PC-3 (cell line): ENCODE measurements around the gene DMD. TPM values are rescaled to one million over a fixed set of nuclear protein-coding genes. Genes with fewer than 3 reads are reported as not detected.

ENCODE experiments used
- ATAC-seq: fragments of 200-7000 bp; cut with Tn5 transposase; 2 replicates; pipeline ENCODE4 v1.9.1; 2020; ENCODE audit warnings: mild to moderate bottlenecking, moderate library complexity
- BruUV-seq: library from RNA; stranded (reverse); fragments of 400-500 nt; replicated peaks from 2 replicates; lab custom pipeline; 2021; lab: Mats Ljungman, UMichigan
- CTCF ChIA-PET: fragments of 300-600 bp; sonication (Branson Sonifier 250); formaldehyde crosslinking; loops from one replicate; lab custom pipeline; 2022; ENCODE audit warnings: antibody characterized with exemption; lab: Charles Lee
- POLR2A ChIA-PET: fragments of 300-600 bp; sonication (Branson Sonifier 250); formaldehyde crosslinking; loops from one replicate; lab custom pipeline; 2022; ENCODE audit warnings: antibody characterized with exemption; ENCODE audit not compliant: unreplicated experiment; lab: Charles Lee
- DNase-seq: peaks from one replicate; pipeline ENCODE4 v3.0.0-alpha.2; 2015
- H2AFZ ChIP-seq: fragments of 300-600 bp; sonication (generic); 2 replicates; pipeline ENCODE4 v1.6.0; 2016; ENCODE audit warnings: antibody characterized with exemption, low read length
- H3F3A ChIP-seq: fragments of 300-600 bp; sonication (generic); one replicate; pipeline ENCODE4 v1.6.0; 2017; ENCODE audit warnings: antibody characterized with exemption, low read length, control low read depth, mild to moderate bottlenecking; ENCODE audit not compliant: unreplicated experiment
- H3K27ac ChIP-seq: fragments of 300-600 bp; sonication (generic); 2 replicates; pipeline ENCODE4 v1.5.1; 2016; ENCODE audit warnings: mild to moderate bottlenecking, low read length
- H3K27me3 ChIP-seq: fragments of 300-600 bp; sonication (generic); 2 replicates; pipeline ENCODE4 v1.6.1; 2016; ENCODE audit warnings: low read length, mixed read lengths
- H3K36me3 ChIP-seq: fragments of 300-600 bp; sonication (generic); 2 replicates; pipeline ENCODE4 v1.6.1; 2016; ENCODE audit warnings: low read depth, mixed run types, low read length, mixed read lengths
- H3K4me1 ChIP-seq: fragments of 300-600 bp; sonication (generic); 2 replicates; pipeline ENCODE4 v1.5.1; 2016; ENCODE audit warnings: low read length; ENCODE audit not compliant: insufficient read depth
- H3K4me2 ChIP-seq: fragments of 300-600 bp; sonication (generic); 2 replicates; pipeline ENCODE4 v1.6.0; 2016; ENCODE audit warnings: low read length
- H3K4me3 ChIP-seq: fragments of 300-600 bp; sonication (generic); 2 replicates; pipeline ENCODE4 v1.5.1; 2016; ENCODE audit warnings: mild to moderate bottlenecking, low read length, mixed read lengths
- H3K79me2 ChIP-seq: fragments of 300-600 bp; sonication (generic); 2 replicates; pipeline ENCODE4 v1.6.1; 2017; ENCODE audit warnings: low read length, mixed read lengths
- H3K9ac ChIP-seq: fragments of 300-600 bp; sonication (generic); 2 replicates; pipeline ENCODE4 v1.6.0; 2016; ENCODE audit warnings: mild to moderate bottlenecking, low read length
- H3K9me2 ChIP-seq: fragments of 300-600 bp; sonication (generic); replicated peaks from 2 replicates; pipeline ENCODE4 v1.6.1; 2016; ENCODE audit warnings: mixed run types, low read length, mixed read lengths
- H3K9me3 ChIP-seq: fragments of 300-600 bp; sonication (generic); 2 replicates; pipeline ENCODE4 v1.6.1; 2016; ENCODE audit warnings: low read length, mixed read lengths
- H4K20me1 ChIP-seq: fragments of 300-600 bp; sonication (generic); 2 replicates; pipeline ENCODE4 v1.6.1; 2016; ENCODE audit warnings: low read length, mixed read lengths
- CTCF ChIP-seq: fragments of 300-600 bp; sonication (generic); conservative IDR thresholded peaks from 2 replicates; pipeline ENCODE4 v1.5.1; 2017; ENCODE audit warnings: antibody characterized with exemption, low read depth, mild to moderate bottlenecking, low read length
- EZH2 ChIP-seq: fragments of 300-600 bp; sonication (generic); IDR thresholded peaks from one replicate; pipeline ENCODE4 v1.6.1; 2017; ENCODE audit warnings: antibody characterized with exemption, mild to moderate bottlenecking, low read length; ENCODE audit not compliant: unreplicated experiment
- EZH2phosphoT487 ChIP-seq: fragments of 300-600 bp; sonication (generic); IDR thresholded peaks from 2 replicates; pipeline ENCODE4 v1.6.1; 2018; ENCODE audit warnings: mild to moderate bottlenecking, antibody characterized with exemption, low read length, borderline replicate concordance
- intact Hi-C: fragments of 100-400 bp; cut with micrococcal nuclease; formaldehyde crosslinking; loops from 2 replicates; pipeline ENCODE4 v1.9.0; 2023
- total RNA-seq: library from RNA; depleted of rRNA; stranded (reverse); fragments of >200 nt; gene quantifications from 2 replicates; pipeline ENCODE4 v1.2.3, GENCODE V29; 2014

DMD gene
- total RNA-seq, 1 experiment from 2014 or later = not detected

DNA sequence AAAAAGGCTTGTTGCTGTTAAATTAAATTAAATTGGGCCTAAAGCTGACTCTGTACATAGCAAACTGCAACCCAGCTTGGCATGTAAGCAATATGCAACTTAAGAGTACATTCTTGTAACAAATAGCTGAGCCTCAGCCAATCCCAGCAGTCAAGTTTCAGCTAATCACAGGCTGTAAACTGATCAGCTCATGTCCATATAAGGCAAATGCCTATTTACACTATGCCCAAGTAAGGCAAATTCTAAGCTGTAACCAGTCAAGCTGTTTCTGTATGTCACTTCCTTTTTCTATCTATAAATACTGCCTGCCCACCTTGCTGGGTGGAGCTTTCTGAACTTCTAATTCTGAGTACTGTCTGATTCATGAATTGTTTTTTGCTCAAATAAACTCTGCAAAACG, 1710.4 kb downstream of the DMD start:
- Histone ChIP-seq H3K9ac (no peak overlapping the region), H3F3A (no peaks in the 10 kb centered on the region), H3K27ac (no peak overlapping the region), H3K9me2 (no peaks in the 10 kb centered on the region), H3K9me3 (no peaks in the 10 kb centered on the region), H3K4me1 (no peaks in the 10 kb centered on the region), H3K27me3 (no peaks in the 10 kb centered on the region), H3K4me2 (no peak overlapping the region), H3K4me3 (no peak overlapping the region), H3K79me2 (no peaks in the 10 kb centered on the region), H4K20me1 (no peaks in the 10 kb centered on the region), H3K36me3 (no peaks in the 10 kb centered on the region), H2AFZ (no peak overlapping the region)
- ChIA-PET CTCF (no interaction called here), POLR2A (no interaction called here)
- no TSS peak for BruUV-seq
- ATAC-seq (no peak), DNase-seq (no peak)
- no peak for TF ChIP-seq CTCF
- TF ChIP-seq EZH2phosphoT487 = no peak
- no peak for TF ChIP-seq EZH2
- intact Hi-C loops = no loop called here

- no TSS peak for BruUV-seq
Measured at GRCh38 chrX:31499109-31499508, 1712.2 kb downstream of the DMD start.

More at GRCh38 chrX:31499109-31499508, 1712.2 kb downstream of the DMD start:
- TF ChIP-seq CTCF = no peak
- no peak for TF ChIP-seq EZH2
- no peak for TF ChIP-seq EZH2phosphoT487
- H3K79me2 ChIP-seq = no peaks in the 10 kb centered on the region
- intact Hi-C loops = no loop called here
- H4K20me1 ChIP-seq = no peaks in the 10 kb centered on the region
- H3K4me1 ChIP-seq = no peaks in the 10 kb centered on the region
- H3K9me2 ChIP-seq = no peaks in the 10 kb centered on the region
- ATAC-seq (no peak), DNase-seq (no peak)
- no peak overlapping the region for H3K9ac ChIP-seq
- ChIA-PET CTCF (no interaction called here), POLR2A (no interaction called here)
- no peak overlapping the region for H3K27ac ChIP-seq
- H3F3A ChIP-seq = no peaks in the 10 kb centered on the region
- no peak overlapping the region for H3K4me3 ChIP-seq
- H3K4me2 ChIP-seq = no peak overlapping the region
- H2AFZ ChIP-seq = no peak overlapping the region
- H3K36me3 ChIP-seq = no peaks in the 10 kb centered on the region
- no peaks in the 10 kb centered on the region for H3K27me3 ChIP-seq
- H3K9me3 ChIP-seq = no peaks in the 10 kb centered on the region
